HCT116 (cell line): ENCODE results near the gene SH3BGRL3.

Experiments used
- POLR2A ChIP-seq: IDR thresholded peaks from 2 replicates; pipeline ENCODE4 v1.7.0; 2011; ENCODE audit warnings: borderline replicate concordance; ENCODE audit not compliant: insufficient read depth, insufficient read length; ENCODE audit errors: extremely low read depth
- POLR2AphosphoS5 ChIP-seq: IDR thresholded peaks from 2 replicates; pipeline ENCODE4 v1.6.1; 2011; ENCODE audit warnings: mild to moderate bottlenecking, low read depth, low read length, moderate library complexity
- SIN3A ChIP-seq: IDR thresholded peaks from 2 replicates; pipeline ENCODE4 v1.6.1; 2012; ENCODE audit warnings: low read depth
- YY1 ChIP-seq: IDR thresholded peaks from 2 replicates; pipeline ENCODE4 v1.6.1; 2011; ENCODE audit warnings: low read length, low read depth, moderate library complexity, mild to moderate bottlenecking; ENCODE audit not compliant: insufficient replicate concordance; ENCODE audit errors: extremely low read depth
- TF ChIP-seq, protein P1 (sequence below), 3 experiments: fragments of 200-600 bp in 1 of 3; sonication (generic) in 1 of 3; IDR thresholded peaks in 2 of 3; conservative IDR thresholded peaks in 1 of 3; 2 replicates each; pipeline ENCODE4 v1.5.1; 2012 to 2017; ENCODE audit warnings: low read depth in 2 of 3, low read length in 2 of 3, antibody characterized with exemption in 1 of 3, borderline replicate concordance in 1 of 3, control low read depth in 1 of 3, mild to moderate bottlenecking in 1 of 3, mixed read lengths in 1 of 3, mixed run types in 1 of 3, moderate library complexity in 1 of 3; ENCODE audit not compliant: insufficient read depth in 1 of 3

DNA sequence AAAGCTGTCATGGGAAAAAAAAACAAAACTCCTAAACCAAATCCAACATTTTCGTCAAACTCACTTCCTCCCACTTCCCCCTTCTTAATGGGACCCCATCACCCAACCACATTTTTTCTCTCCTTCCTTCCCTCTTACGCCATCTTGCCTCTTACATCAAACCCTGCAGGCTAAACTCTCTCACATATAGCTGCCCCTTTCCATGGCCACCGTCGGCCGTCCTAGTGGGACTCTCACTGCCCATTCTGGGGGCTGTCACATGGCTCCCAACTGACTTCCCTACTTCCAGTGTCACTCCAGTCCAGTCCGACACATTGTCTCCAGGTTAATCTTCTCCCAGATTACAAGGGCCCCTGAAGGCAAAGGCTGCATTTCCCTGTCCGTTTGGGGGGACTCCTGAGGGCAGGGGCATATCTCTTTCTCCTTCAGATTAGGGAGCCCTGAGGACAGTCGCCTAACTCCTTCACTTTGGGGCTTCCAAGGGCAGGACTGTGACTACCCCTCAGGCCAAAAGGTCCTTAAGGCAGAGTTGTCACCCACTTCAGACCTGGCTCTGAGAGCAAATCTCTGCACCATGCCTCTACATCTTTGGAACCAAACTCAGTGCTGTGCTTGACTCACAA lies 25.9 kb downstream of the SH3BGRL3 start:
- TF ChIP-seq POLR2A, result no peak
- TF ChIP-seq, protein P1, sequence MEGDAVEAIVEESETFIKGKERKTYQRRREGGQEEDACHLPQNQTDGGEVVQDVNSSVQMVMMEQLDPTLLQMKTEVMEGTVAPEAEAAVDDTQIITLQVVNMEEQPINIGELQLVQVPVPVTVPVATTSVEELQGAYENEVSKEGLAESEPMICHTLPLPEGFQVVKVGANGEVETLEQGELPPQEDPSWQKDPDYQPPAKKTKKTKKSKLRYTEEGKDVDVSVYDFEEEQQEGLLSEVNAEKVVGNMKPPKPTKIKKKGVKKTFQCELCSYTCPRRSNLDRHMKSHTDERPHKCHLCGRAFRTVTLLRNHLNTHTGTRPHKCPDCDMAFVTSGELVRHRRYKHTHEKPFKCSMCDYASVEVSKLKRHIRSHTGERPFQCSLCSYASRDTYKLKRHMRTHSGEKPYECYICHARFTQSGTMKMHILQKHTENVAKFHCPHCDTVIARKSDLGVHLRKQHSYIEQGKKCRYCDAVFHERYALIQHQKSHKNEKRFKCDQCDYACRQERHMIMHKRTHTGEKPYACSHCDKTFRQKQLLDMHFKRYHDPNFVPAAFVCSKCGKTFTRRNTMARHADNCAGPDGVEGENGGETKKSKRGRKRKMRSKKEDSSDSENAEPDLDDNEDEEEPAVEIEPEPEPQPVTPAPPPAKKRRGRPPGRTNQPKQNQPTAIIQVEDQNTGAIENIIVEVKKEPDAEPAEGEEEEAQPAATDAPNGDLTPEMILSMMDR (IDR thresholded peaks at IDR 0.05 in 2 of 3, conservative IDR thresholded peaks at IDR 0.05 in 1 of 3; ENCODE audit: borderline replicate concordance in 1 of 3, insufficient read depth in 1 of 3, low read depth in 2 of 3, low read length in 2 of 3), result no peak
- TF ChIP-seq POLR2AphosphoS5, result no peak
- TF ChIP-seq YY1, result no peak
- no peak for TF ChIP-seq SIN3A
